ENCODE measurements around the gene RCN2. TPM values are rescaled to one million over a fixed set of nuclear protein-coding genes. Genes with fewer than 3 reads are reported as not detected.

RCN2 gene
- total RNA-seq, 1 donor from 2014 or later = 46.0 TPM

- DNase-seq = no peak
These were observed 63.7 kb downstream of the RCN2 start, which contains the start of gene PSTPIP1 for GRCh38 chr15:76994971-76995945. Gene PSTPIP1, plus strand, starts transcription at chr15:76995126. Its CDS starts 448 bp downstream, at chr15:76995574.

DNA sequence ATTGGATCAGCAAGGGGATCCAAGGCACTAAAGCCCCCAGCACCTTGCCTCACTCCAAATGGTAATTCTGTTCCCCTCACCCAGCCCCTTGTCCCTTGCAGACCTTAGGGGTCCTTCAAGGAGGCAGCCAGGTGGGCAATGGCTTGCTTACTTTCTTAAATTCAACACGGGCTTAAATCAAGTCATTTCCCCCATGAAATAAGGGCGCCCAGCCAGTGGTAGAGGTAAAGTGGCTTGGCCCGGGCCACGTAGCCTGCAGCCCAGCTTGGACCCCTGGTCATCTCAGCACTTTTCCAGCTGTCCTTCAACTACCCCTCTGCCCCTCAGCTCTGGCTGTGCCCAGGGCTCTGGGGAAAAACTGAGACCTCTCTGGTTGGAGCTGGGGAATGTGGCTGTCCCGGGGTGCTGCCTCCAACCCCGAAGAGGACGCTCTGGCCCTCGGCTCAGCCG, 64.6 kb downstream of the RCN2 start:
- DNase-seq = no peak

DNA sequence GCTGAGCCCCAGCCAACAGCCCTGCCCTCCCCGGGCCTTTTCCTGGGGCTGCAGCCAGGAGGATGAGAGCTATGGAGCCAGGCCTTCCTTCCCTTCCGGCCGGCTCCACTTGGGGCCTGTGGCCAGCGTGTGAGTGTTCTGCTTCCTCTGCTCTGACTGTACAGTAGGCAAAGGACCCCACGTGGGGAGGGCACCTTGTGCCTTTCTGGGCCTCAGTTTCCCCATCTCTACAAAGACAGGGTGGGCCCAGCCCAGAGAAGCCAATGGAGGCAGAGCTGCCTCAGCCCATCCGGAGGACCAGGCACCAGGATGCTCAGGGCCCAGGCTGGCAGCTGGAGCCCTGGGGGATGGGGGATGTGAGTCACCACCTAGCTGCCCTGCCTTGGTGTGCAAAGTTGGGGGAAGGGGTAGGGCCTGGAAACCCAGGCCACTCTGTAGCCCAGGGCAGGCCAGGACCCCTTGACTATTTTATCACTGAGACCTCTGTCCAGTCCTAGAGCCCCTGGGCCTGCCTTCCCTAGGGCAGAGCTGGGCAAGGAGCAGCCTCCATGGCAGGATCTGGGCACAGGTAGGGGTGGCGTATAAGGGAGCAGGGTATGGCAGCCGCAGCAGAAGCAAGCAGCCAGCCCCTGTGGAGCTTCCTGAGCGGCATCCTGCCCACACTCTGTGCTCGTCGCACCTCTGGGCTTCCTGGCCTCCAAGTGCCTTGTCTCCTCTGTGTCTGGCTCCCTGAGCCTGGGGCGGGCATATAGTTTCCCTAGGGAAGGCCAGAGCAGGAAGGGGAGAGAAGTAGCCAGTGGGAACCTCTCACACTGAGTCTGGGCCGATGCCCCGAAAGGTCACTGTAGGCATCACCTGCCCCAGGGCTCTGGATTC, 65.2 kb downstream of the RCN2 start:
- no peak for DNase-seq

DNA sequence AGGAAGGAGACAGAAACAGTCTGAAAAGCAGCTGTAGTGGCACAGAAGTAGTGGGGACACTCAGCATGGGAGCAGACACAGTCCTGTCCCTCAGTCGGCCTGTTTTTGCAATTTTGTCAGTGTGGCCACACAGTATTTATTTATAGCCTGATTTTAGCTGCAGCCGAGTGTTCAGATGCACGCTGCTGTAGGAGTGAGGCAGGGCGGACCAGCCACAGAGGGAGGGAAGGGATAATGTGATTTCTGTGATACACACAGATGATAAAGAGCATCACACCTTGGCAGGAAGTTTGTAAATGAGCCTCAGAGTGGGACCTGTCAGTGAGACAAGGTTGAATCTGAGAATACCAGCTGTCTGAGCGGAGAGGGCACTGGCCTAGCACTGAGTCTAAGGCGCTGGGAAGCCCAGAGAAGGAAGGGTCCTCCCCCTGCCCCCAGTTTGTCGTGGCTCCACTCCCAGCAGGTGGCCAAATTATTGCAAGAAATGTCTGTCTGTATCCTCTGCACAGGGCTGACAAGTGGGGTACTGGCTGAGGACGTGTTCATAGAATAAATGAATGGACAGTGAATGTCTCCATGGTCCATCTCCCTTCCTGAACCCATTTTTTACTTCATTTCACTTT, 67.2 kb downstream of the RCN2 start:
- DNase-seq = no peak

DNA sequence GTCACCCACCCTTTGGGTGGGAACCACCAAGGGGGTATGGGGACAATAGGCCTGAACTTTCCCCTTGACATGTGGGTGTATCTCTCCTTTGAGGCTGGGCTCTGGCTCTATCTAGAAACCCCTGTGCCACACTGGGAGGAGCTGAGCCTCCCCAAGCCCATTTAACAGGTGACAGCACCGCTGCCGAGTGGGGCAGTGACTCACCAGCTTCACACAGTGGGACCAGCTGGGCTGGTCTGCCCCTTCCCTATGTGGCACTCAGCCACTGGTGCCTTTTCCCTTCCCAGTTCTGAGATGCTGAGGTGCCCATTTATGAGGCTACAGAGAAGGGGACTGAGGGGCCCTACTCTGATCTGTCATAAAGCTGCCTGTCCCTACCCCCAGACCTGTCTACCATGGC, 68.4 kb downstream of the RCN2 start:
- no peak for DNase-seq

- DNase-seq = no peak
These were observed 69.8 kb downstream of the RCN2 start for GRCh38 chr15:77001351-77001750.

DNA sequence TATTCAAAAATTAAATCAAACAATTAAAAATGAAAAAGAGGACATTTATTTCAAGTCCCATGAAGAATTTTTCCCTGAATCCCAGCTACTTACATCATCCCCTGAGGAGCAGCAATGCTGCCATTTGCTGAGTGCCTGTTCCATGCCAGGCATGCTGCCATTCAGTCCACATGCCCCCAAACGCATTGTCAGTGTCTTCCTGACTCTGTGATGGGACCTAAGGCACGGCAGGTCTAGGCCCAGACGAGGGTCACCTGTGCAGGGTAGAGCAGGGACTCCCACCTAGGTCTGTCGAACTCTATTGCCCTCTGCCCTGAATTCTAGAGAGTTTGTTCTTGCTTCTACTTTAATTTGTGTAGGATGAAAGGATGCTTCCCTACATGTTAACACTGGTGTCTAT, 70.4 kb downstream of the RCN2 start:
- DNase-seq = no peak

DNA sequence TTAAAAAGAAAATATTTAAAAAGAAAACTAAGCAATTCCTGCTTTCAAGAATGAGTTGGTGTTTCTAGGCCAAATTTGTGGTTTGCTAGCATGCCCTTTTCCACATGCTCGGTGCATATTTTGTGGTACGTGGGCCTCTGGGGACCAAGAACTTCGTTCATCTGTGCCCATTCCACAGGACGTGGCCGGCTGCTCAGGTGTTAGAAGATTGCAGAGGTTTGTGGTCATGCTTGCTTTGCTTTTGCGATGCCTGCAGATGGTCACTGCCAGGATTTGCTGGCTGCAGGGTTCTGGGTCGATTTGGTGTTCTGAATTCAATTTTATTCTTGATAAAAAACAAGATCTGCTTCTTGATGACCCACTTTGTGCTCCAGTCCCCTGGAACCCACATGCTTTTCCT, 70.9 kb downstream of the RCN2 start:
- no peak for DNase-seq

DNA sequence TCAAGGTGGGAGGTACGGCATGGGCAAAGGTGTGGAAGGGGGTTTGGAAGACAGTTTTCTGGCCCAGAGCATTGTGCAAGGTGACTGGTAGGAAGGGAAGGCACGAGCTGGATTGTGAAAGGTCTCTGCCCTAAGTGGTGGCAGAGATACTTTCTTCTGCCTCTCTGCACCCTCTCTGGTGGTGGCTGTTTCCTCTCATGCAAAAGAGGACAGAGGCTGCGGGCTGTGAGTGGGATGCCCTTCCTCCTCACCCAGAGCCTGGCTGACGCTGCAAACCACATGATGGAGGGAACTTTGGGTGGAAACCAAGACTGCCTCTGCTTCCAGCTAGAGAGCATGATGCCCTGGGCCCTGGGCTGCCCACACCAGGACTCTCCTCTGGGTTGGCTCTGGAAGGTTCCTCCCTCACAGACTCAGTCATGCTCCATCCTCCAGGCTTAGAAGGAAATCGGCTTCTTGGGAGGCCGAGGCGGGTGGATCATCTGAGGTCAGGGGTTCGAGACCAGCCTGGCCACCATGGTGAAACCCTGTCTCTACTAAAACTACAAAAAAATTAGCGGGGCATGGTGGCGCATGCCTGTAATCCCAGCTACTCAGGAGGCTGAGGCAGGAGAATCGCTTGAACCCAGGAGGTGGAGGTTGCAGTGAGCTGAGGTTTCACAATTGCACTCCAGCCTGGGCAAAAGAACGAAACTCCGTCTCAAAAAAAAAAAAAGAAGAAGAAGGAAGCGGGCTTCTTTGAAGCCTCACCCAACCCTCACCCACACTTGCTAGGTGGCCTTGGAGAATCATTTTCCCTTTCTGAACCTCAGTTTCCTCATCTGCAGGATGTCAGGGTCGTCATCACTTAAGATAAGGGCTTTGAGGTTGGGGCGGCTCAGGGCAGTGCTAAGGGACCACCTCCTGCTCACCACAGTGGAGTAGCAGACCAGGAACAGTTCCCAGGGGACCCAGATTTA, 71.7 kb downstream of the RCN2 start:
- DNase-seq = no peak

Small RNA genes within 50 kb of the gene (small RNA-seq; reads per million reads assigned to genes)
- not detected for gene RN7SL278P (ENCODE audit: low replicate concordance)

Other genes starting within 250 kb of the RCN2 start
- gene SCAPER, start 26.4 kb upstream of the RCN2 start, total RNA-seq = 29.2 TPM
- 4.3 TPM for gene PSTPIP1, start 63.4 kb downstream of the RCN2 start, total RNA-seq
- gene TSPAN3, start 139.4 kb downstream of the RCN2 start, total RNA-seq = 123 TPM